Measurements from ENCODE around the gene MSI2.

MSI2 gene

DNA sequence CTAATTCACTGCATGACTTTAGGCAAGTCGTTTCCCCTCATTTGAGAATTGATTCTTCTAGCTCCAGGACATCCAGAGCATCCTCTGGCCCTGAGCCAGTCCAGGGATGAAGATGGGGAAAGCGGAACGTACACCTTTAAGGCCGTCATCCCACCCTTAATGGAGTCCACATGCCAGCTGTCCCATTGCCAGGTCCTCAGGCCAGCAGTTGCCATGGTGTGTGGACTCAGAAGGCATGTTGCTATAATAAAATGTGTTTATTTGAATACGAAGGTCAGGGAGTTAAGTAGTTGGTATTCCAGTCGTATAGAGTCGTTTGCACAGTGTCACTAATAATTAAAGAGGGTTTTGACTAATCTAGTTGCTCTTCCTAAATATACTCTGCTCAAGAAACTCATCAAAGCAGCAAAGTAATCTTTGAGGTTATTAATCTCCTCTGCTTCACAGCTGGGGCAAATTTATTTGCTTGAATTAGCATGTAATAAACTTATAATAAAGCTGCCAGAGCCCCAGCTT lies 458.4 kb downstream of the MSI2 start:
- no peak overlapping the region for H3K4me3 ChIP-seq (ENCODE audit: low read depth, low read length, poor library complexity, severe bottlenecking)
- peaks cover 4% of the 10 kb centered on the region; the same call in 1 of the 2 replicates for H3K9me3 ChIP-seq (ENCODE audit: low read length)
- no peaks in the 10 kb centered on the region for H3K9me2 ChIP-seq (ENCODE audit: low read depth, low read length)
- TF ChIP-seq, protein P1, sequence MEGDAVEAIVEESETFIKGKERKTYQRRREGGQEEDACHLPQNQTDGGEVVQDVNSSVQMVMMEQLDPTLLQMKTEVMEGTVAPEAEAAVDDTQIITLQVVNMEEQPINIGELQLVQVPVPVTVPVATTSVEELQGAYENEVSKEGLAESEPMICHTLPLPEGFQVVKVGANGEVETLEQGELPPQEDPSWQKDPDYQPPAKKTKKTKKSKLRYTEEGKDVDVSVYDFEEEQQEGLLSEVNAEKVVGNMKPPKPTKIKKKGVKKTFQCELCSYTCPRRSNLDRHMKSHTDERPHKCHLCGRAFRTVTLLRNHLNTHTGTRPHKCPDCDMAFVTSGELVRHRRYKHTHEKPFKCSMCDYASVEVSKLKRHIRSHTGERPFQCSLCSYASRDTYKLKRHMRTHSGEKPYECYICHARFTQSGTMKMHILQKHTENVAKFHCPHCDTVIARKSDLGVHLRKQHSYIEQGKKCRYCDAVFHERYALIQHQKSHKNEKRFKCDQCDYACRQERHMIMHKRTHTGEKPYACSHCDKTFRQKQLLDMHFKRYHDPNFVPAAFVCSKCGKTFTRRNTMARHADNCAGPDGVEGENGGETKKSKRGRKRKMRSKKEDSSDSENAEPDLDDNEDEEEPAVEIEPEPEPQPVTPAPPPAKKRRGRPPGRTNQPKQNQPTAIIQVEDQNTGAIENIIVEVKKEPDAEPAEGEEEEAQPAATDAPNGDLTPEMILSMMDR (IDR thresholded peaks at IDR 0.05; ENCODE audit: low read length), result no peak
- TF ChIP-seq EZH2 (IDR thresholded peaks at IDR 0.05; ENCODE audit: borderline replicate concordance, low read length), result no peak
- no peaks in the 10 kb centered on the region for H3K4me1 ChIP-seq (ENCODE audit: insufficient read depth, low read length, severe bottlenecking)
- no peak overlapping the region for H3K9ac ChIP-seq (ENCODE audit: low read length)
- no peak overlapping the region for H3K4me2 ChIP-seq (ENCODE audit: low read length)
- no peaks in the 10 kb centered on the region; the same call in 1 of the 2 replicates for H3K27me3 ChIP-seq (ENCODE audit: insufficient read depth, low read length)
- no peak overlapping the region for H3K27ac ChIP-seq (ENCODE audit: low read depth, low read length, poor library complexity, severe bottlenecking)
- H2AFZ ChIP-seq (ENCODE audit: low read length), result no peak overlapping the region
- no peaks in the 10 kb centered on the region for H3K79me2 ChIP-seq (ENCODE audit: insufficient read depth, low read length)
- H3K36me3 ChIP-seq (ENCODE audit: insufficient read depth, low read length), result no peaks in the 10 kb centered on the region
- H3F3A ChIP-seq (ENCODE audit: insufficient read depth, low read length), result no peaks in the 10 kb centered on the region
- H4K20me1 ChIP-seq (ENCODE audit: insufficient read depth, low read length), result no peaks in the 10 kb centered on the region

DNA sequence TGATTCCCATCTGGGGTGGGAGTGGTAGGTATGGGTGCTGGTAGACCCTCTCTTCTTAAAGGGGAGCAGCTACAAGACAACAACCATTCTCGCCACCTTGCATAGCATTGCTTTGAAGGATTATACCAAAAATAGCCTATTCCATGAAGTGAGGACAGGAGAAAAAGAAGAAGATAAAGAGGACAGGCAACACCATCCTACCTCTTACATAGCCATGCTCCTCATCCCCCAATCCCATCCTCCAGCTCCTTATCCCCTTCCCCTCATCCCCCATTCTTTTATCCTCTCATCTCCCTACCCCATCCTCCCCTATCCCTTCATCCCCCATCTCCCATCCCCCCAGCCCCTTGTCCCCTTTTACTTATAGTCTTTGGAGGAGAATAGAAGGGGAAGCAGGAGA lies 459.7 kb downstream of the MSI2 start:
- Histone ChIP-seq H3K4me2 (ENCODE audit: low read length) (no peak overlapping the region), H2AFZ (ENCODE audit: low read length) (no peak overlapping the region), H3K4me3 (ENCODE audit: low read depth, low read length, poor library complexity, severe bottlenecking) (no peak overlapping the region), H3K27me3 (ENCODE audit: insufficient read depth, low read length) (no peaks in the 10 kb centered on the region), H3K79me2 (ENCODE audit: insufficient read depth, low read length) (no peaks in the 10 kb centered on the region), H3F3A (ENCODE audit: insufficient read depth, low read length) (no peaks in the 10 kb centered on the region), H3K9ac (ENCODE audit: low read length) (no peak overlapping the region), H3K4me1 (ENCODE audit: insufficient read depth, low read length, severe bottlenecking) (no peaks in the 10 kb centered on the region), H3K27ac (ENCODE audit: low read depth, low read length, poor library complexity, severe bottlenecking) (no peak overlapping the region), H4K20me1 (ENCODE audit: insufficient read depth, low read length) (no peaks in the 10 kb centered on the region), H3K9me2 (ENCODE audit: low read depth, low read length) (no peaks in the 10 kb centered on the region), H3K36me3 (ENCODE audit: insufficient read depth, low read length) (no peaks in the 10 kb centered on the region), H3K9me3 (ENCODE audit: low read length) (no peaks in the 10 kb centered on the region)
- TF ChIP-seq, protein P1 (IDR thresholded peaks at IDR 0.05; ENCODE audit: low read length), result no peak
- no peak for TF ChIP-seq EZH2 (IDR thresholded peaks at IDR 0.05; ENCODE audit: borderline replicate concordance, low read length)

- H3K9me3 ChIP-seq (ENCODE audit: low read length), result no peaks in the 10 kb centered on the region
- no peak overlapping the region for H3K27ac ChIP-seq (ENCODE audit: low read depth, low read length, poor library complexity, severe bottlenecking)
- H2AFZ ChIP-seq (ENCODE audit: low read length), result no peak overlapping the region
- H3K4me3 ChIP-seq (ENCODE audit: low read depth, low read length, poor library complexity, severe bottlenecking), result no peak overlapping the region
- no peaks in the 10 kb centered on the region for H3F3A ChIP-seq (ENCODE audit: insufficient read depth, low read length)
- H3K4me2 ChIP-seq (ENCODE audit: low read length), result no peak overlapping the region
- H3K9ac ChIP-seq (ENCODE audit: low read length), result no peak overlapping the region
- no peaks in the 10 kb centered on the region for H3K36me3 ChIP-seq (ENCODE audit: insufficient read depth, low read length)
- no peaks in the 10 kb centered on the region for H3K79me2 ChIP-seq (ENCODE audit: insufficient read depth, low read length)
- TF ChIP-seq, protein P1 (IDR thresholded peaks at IDR 0.05; ENCODE audit: low read length), result no peak
- TF ChIP-seq EZH2 (IDR thresholded peaks at IDR 0.05; ENCODE audit: borderline replicate concordance, low read length), result no peak
- H3K27me3 ChIP-seq (ENCODE audit: insufficient read depth, low read length), result no peaks in the 10 kb centered on the region
- H3K4me1 ChIP-seq (ENCODE audit: insufficient read depth, low read length, severe bottlenecking), result no peaks in the 10 kb centered on the region
- no peaks in the 10 kb centered on the region for H4K20me1 ChIP-seq (ENCODE audit: insufficient read depth, low read length)
- no peaks in the 10 kb centered on the region for H3K9me2 ChIP-seq (ENCODE audit: low read depth, low read length)
Observed at GRCh38 chr17:57718878-57719277, 462.6 kb downstream of the MSI2 start.
